ENCODE results near the gene ITGB5. TPM values are rescaled to one million over a fixed set of nuclear protein-coding genes. Genes with fewer than 3 reads are reported as not detected.
"Not testable (repeated sequence)": the region's sequence is repeated elsewhere in the genome, so short reads cannot be mapped to it uniquely, and the experiment has no call there.

ITGB5 gene
- total RNA-seq, 1 donor = 10.4 TPM

DNA sequence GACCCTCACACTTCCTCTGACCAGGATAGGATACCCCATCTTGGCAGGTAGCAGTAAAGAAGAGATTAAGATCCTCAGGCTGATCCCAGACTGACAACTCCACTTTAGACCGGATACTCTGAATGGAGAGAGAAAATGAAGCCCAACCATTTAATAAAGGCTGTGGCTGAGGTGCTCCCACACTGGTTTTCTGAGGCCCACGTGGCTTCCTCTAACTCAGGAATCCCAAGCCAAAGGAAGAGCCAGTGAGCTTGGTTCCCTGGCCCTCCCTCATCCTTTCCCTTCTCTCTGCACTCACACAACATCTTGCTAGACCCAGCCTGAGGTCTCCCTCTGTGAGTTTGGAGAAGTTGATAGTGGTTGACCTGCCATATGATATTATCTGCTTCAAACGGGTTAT is 78.1 kb downstream of the ITGB5 start:
- Histone ChIP-seq H3K9me3 (ENCODE audit: low read depth, low read length) (no peaks in the 10 kb centered on the region), H3K4me1 (ENCODE audit: insufficient read depth, low read length) (no peaks in the 10 kb centered on the region), H3K27me3 (ENCODE audit: insufficient read depth, low read length) (no peaks in the 10 kb centered on the region), H3K4me3 (ENCODE audit: low read length) (no peak overlapping the region)

DNA sequence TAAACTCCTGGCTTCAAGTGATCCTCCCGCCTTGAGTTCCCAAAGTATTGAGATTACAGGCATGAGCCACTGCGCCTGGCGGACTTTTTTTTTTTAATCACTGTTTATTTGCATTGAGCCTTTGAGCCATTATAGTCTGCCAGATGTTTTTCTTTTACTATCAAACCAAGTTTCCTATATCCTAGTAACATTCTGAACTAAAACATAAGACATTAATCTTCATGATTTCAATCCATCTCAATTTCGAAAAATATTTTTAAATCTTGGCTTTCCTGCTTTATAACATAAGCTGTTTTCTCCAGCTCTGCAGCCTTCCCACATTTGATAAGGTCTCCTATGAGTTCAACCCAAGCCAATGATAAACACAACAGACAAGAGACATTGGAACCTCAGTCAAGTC is 81.5 kb downstream of the ITGB5 start:
- H3K9me3 ChIP-seq (ENCODE audit: low read depth, low read length) = no peaks in the 10 kb centered on the region
- no peaks in the 10 kb centered on the region for H3K27me3 ChIP-seq (ENCODE audit: insufficient read depth, low read length)
- H3K4me3 ChIP-seq (ENCODE audit: low read length) = no peak overlapping the region
- H3K4me1 ChIP-seq (ENCODE audit: insufficient read depth, low read length) = no peaks in the 10 kb centered on the region

DNA sequence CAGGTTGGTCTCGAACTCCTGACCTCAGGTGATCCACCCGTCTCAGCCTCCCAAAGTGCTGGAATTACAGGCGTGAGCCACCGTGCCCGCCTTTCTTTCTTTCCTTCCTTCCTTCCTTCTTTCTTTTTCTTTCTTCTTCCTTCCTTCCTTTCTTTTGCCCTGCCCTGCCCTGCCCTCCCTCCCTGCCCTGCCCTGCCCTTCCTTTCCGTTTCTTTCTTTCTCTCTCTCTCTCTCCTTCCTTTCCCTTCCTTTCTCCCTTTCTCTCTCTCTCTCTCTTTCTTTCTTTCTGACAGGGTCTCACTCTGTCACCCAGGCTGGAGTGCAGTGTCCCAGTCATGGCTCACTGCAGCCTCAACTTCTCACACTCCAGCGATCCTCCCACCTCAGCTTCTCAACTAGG is 82.3 kb downstream of the ITGB5 start:
- H3K9me3 ChIP-seq (ENCODE audit: low read depth, low read length) = no peaks in the 10 kb centered on the region
- H3K27me3 ChIP-seq (ENCODE audit: insufficient read depth, low read length) = no peaks in the 10 kb centered on the region
- no peak overlapping the region for H3K4me3 ChIP-seq (ENCODE audit: low read length)
- no peaks in the 10 kb centered on the region for H3K4me1 ChIP-seq (ENCODE audit: insufficient read depth, low read length)

DNA sequence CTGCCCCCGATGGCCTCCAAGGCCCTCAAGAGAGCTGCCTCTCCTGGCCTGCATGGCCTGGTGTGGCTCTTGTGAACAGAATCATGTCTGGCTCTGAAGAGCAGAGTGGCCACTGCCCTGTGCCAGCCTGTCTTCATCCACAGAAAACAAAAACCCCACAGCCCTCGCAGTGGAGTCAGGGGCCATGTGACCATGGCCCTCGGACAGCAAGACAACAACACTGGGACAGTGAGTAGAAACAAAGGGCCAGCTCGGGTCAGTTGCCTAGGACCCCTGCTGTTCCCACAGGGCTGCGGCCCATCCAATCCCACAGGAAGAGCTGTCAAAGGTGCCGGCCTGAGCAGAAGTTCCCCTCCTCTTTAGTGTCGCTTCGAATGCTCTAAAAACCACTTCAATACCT is 84.5 kb downstream of the ITGB5 start:
- Histone ChIP-seq H3K4me1 (ENCODE audit: insufficient read depth, low read length) (no peaks in the 10 kb centered on the region), H3K4me3 (ENCODE audit: low read length) (no peak overlapping the region), H3K9me3 (ENCODE audit: low read depth, low read length) (no peaks in the 10 kb centered on the region), H3K27me3 (ENCODE audit: insufficient read depth, low read length) (no peaks in the 10 kb centered on the region)

DNA sequence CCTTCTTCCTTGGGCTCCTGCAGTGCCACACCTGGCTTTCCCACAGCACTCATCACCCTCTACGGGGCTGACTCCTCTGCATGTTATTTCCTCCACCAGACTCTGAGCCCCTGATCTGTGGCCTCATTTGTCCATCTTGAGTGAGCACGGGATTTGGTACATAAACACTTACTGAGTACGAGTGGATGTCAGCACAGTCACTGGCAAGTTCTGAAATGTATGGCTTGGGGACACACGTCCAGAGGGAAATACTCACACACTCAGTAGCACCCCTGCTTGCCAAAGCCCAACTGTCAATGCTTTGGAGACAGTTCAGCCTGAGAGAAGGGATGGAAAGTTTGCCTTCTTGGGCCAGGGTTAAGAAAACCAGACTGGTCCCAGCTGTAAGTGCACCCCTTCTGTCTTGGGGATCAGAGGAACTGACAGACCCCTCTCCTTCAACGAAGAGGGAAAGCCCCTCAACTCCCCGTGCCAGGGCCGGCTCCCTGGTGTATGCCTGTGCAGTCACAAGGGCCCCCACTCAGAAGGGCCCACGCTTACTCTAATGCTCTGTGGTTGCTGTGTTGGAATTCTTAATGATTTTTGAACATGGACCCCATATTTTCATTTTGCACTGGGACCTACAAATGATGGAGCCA is 85.0 kb downstream of the ITGB5 start:
- Histone ChIP-seq H3K4me3 (ENCODE audit: low read length) (no peak overlapping the region), H3K9me3 (ENCODE audit: low read depth, low read length) (no peaks in the 10 kb centered on the region), H3K4me1 (ENCODE audit: insufficient read depth, low read length) (no peaks in the 10 kb centered on the region), H3K27me3 (ENCODE audit: insufficient read depth, low read length) (no peaks in the 10 kb centered on the region)

DNA sequence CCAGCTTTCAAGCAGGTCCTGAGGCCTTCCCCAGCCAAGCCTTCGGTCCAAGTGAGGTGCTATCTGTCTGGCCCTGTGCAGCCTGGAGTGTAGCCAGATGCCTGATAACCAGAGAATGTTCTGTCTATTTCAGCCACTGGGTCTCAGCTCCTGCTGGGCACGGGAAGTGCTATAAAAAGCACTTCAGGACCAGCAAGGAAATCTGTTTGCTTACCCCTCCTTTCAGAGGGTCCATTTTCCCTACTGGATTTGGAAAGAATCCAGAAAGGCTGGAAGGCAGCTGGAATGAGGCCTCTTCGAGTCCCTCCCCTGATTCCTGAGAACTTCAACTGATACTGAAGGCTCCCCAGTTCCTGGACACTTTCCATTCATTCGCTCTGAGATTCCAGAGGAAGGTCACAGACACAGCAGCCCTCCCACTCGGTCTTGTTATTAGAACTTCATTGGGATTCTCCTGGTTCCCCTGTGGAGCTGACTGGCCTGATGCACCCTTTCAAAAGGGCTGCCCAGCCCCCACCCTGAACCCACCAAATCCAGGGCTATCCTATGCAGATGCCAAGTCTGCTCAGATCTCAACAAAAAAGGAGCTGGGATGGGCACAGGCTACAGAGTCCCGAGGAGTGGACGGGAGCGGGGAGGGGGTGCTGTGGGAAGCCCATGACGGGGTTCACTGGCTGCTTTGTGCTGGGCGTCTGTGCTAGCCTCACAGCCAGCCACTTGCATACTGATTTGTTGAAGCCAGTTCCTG is 86.5 kb downstream of the ITGB5 start:
- no peaks in the 10 kb centered on the region for H3K4me1 ChIP-seq (ENCODE audit: insufficient read depth, low read length)

DNA sequence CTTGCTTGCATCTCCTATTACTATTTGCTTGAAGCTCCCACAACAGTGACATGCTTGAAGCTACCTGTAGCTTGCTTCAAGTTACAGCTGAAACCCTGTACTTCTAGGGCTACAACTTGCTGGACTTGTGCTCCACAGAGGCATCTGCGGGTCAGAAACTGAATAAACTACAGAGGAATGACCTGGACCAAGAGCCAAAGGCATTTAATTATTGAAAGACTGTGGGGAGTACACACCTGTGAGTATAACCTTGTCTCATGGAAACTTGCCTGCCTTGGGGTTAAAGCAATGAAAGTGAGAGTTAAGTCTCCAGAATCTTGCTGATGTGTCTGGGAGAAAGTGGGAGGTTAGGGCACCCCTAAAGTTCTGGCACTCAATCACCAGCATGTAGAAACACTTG is 87.1 kb downstream of the ITGB5 start:
- H3K27me3 ChIP-seq (ENCODE audit: insufficient read depth, low read length) = no peaks in the 10 kb centered on the region
- H3K4me3 ChIP-seq (ENCODE audit: low read length) = no peak overlapping the region
- H3K4me1 ChIP-seq (ENCODE audit: insufficient read depth, low read length) = no peaks in the 10 kb centered on the region
- no peaks in the 10 kb centered on the region for H3K9me3 ChIP-seq (ENCODE audit: low read depth, low read length)

More for the DNA sequence above, 86.5 kb downstream of the ITGB5 start:
- Histone ChIP-seq H3K9me3 (ENCODE audit: low read depth, low read length) (no peaks in the 10 kb centered on the region), H3K27me3 (ENCODE audit: insufficient read depth, low read length) (no peaks in the 10 kb centered on the region), H3K4me3 (ENCODE audit: low read length) (no peak overlapping the region)

DNA sequence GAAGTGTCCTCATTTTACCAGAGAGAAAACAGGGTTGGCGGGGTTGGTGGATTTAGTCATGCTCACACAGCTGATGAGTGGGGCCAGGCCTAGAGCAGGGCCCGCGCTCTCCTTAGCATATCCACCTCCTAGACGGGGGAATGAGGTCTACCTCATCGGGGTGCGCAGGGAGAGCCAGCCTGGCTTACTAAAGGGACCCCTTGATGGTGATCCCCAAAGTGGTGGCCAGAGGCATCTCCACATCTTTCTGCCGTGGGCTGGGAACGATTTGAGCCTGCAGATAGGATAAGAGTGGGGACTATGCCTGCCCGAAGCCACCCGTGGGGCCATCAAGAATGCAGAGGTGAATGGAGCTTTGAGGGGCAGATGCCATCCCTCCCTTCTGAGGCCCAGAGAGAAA is 87.5 kb downstream of the ITGB5 start:
- no peak overlapping the region for H3K4me3 ChIP-seq (ENCODE audit: low read length)
- no peaks in the 10 kb centered on the region for H3K4me1 ChIP-seq (ENCODE audit: insufficient read depth, low read length)
- H3K9me3 ChIP-seq (ENCODE audit: low read depth, low read length) = no peaks in the 10 kb centered on the region
- H3K27me3 ChIP-seq (ENCODE audit: insufficient read depth, low read length) = no peaks in the 10 kb centered on the region

DNA sequence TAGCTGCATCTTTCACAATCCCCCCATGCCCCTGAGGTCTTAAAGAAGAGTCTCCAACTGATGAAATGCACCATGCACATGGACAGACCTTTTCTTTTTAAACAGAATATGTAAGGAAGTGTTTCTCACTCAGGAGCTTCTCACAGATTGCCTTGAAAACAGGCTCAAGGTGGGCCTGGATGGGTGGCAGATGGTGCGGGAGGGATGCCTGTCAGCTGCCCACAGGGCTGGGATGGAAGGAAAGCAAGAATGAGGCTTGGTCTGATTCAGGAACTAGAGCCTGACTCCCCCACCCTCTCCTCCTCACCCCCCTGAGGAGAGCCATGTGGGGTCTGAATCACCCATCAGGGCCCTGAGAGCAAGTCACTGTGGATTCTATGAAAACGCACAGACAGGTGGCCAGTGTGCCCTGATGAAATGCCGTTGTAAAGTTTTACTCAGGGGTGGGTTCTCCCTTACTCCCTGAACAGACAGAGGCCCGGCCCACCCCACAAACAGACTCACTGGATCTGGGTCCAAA is 89.7 kb downstream of the ITGB5 start:
- Histone ChIP-seq H3K4me3 (ENCODE audit: low read length) (no peak overlapping the region), H3K9me3 (ENCODE audit: low read depth, low read length) (no peaks in the 10 kb centered on the region), H3K27me3 (ENCODE audit: insufficient read depth, low read length) (no peaks in the 10 kb centered on the region), H3K4me1 (ENCODE audit: insufficient read depth, low read length) (no peaks in the 10 kb centered on the region)

DNA sequence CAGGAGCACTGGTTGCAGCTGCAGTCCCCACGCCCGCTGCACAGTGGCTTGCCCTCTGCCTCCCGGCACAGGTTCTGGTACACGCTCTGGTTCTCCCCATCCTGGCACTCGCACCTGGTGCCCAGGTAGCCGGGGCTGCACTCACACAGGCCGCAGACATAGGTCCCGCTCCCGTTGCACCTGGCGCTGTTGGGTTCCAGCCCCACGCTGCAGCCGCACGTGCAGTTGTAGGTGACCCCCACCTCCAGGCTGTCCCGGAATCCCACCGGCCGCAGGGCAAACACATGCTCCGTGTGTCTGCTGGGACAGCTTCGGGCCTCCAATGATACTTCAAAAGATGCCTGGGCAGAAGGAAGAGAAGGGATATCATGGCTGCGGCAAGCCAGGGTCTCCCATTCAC is 90.7 kb downstream of the ITGB5 start:
- Histone ChIP-seq H3K4me3 (ENCODE audit: low read length) (no peak overlapping the region), H3K4me1 (ENCODE audit: insufficient read depth, low read length) (no peaks in the 10 kb centered on the region), H3K27me3 (ENCODE audit: insufficient read depth, low read length) (no peaks in the 10 kb centered on the region), H3K9me3 (ENCODE audit: low read depth, low read length) (no peaks in the 10 kb centered on the region)

DNA sequence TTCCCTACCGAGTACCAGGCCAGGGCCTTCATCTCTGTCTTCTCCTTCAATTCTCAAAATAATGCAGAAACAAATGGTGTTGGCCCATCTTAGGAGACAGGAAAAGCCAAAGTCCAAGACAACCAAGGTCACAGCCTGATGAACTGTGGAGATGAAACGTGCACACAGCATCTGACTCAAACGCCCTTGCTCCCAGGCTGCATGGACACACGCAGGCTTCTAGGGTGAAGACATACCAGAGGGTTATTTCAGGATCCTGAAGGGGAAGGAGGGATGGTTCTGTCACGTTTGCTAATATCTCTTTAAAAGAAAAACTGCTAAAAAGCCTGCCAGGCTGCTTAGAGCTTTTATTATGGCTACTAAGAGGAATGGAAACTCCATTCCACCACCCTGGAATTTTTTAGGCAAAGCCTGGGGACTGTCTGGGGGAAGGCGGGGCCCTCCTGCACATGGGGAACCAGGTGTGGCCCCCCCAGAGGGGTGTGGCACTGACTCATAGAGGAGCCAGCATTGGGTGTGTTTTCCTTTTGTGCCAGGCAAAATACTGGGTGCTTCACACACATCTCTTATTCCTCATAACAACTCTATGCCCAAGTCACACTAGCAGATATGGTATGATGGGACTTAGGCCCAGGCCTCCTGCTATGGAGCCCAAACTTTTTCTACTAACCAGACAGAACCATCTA is 94.0 kb downstream of the ITGB5 start:
- Histone ChIP-seq H3K27me3 (ENCODE audit: insufficient read depth, low read length) (no peaks in the 10 kb centered on the region), H3K4me3 (ENCODE audit: low read length) (no peak overlapping the region), H3K4me1 (ENCODE audit: insufficient read depth, low read length) (no peaks in the 10 kb centered on the region), H3K9me3 (ENCODE audit: low read depth, low read length) (no peaks in the 10 kb centered on the region)

DNA sequence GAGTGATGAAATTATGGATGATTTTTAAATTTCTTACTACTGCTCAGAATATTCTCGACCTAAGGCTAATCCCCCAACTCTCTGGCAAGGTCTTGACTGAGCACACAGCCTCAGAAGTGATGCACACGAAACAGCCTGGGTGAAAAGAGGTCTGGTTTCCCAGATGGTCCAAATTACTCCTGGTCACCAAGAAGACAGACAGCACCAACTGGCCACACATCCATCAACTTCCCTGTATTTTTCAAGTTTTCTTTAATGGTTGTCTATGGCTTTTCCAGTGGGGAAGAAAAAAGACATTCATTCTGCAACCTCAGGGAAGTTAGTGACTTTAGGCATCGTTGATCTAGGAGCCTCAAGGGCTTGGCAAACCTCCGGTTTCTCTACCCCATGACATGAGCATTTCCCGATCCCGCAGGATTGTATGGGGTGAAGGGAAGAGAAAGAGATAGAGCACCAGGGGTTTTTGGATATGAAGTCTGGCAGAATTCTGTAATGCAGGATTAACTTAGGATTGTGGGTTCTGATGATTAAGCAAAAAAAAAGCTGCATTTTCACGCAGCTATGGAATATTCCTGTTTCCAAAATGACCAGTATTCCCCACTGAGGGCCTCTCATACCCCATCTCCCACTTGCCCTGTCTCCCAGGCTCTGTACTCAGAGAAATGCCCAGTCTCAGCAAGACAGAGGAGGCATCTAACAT is 94.7 kb downstream of the ITGB5 start:
- Histone ChIP-seq H3K4me3 (ENCODE audit: low read length) (no peak overlapping the region), H3K9me3 (ENCODE audit: low read depth, low read length) (no peaks in the 10 kb centered on the region), H3K27me3 (ENCODE audit: insufficient read depth, low read length) (no peaks in the 10 kb centered on the region), H3K4me1 (ENCODE audit: insufficient read depth, low read length) (no peaks in the 10 kb centered on the region)

DNA sequence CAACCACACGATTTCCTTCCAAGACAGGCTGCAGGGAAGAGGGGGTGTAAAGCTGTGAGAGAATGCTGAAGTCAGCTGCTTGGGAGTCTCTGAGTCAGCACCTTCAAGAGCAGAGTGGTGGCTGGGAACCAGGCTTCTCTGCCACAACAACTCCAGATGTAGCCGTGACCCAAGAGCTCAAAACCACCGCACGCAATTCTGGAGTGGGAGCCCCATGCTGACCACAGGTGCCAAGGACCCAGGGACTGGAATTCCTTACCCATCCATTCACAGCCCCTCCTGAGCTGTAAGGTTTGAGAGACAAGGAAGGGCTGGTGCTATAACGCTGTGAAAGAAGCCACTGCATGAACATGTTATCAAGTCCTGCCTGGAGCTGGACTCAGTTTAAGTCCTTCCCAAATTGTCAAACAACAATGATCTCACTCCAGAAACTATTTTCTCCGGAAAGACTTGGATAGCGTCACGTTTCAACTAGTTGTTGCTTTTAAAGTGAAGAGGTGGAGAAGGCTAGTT is 95.5 kb downstream of the ITGB5 start:
- H3K4me1 ChIP-seq (ENCODE audit: insufficient read depth, low read length) = no peaks in the 10 kb centered on the region
- no peaks in the 10 kb centered on the region for H3K27me3 ChIP-seq (ENCODE audit: insufficient read depth, low read length)
- H3K9me3 ChIP-seq (ENCODE audit: low read depth, low read length) = no peaks in the 10 kb centered on the region
- no peak overlapping the region for H3K4me3 ChIP-seq (ENCODE audit: low read length)

DNA sequence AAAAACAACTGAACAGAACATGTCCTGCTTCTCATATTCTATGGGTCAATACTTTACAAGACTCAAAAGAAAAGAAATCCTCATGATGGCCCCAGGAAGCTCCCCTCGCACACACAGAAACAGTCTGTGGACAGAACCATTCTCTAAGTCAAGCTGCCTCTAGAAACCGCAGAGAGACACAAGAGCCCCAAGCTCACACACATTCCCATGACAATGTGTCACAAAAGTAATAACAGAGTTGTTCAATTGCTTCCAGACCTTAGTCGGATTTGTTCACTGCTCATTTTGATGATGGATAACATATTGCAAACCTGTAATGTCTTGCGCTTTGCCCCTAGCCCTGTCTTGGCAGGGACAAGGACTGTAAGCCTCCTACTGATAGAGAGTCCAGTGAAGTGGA is 96.0 kb downstream of the ITGB5 start:
- no peaks in the 10 kb centered on the region for H3K9me3 ChIP-seq (ENCODE audit: low read depth, low read length)

DNA sequence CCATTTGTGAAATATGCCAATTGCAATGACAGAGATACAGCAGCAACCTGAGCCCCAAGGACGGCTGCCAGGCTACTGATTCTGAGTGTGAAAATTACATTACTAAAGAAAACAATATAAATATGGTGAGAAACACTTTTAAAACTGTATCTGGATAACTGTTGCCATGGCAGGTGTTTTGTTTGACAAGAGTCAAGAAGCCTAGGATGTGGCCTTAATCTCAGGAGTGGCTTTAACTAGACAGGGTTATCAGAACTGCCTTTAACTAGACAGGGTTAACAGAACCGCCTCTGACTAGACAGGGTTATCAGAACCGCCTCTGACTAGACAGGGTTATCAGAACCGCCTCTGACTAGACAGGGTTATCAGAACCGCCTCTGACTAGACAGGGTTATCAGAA is 98.1 kb downstream of the ITGB5 start:
- H3K4me3 ChIP-seq (ENCODE audit: low read length); H3K27me3 ChIP-seq (ENCODE audit: insufficient read depth, low read length); H3K9me3 ChIP-seq (ENCODE audit: low read depth, low read length): not testable (repeated sequence)
- H3K4me1 ChIP-seq (ENCODE audit: insufficient read depth, low read length) = peaks cover 10% of the 10 kb centered on the region

More for the DNA sequence above, 96.0 kb downstream of the ITGB5 start:
- H3K4me1 ChIP-seq (ENCODE audit: insufficient read depth, low read length) = no peaks in the 10 kb centered on the region
- no peak overlapping the region for H3K4me3 ChIP-seq (ENCODE audit: low read length)
- H3K27me3 ChIP-seq (ENCODE audit: insufficient read depth, low read length) = no peaks in the 10 kb centered on the region
